ENCODE measurements around the gene GBE1.

DNA sequence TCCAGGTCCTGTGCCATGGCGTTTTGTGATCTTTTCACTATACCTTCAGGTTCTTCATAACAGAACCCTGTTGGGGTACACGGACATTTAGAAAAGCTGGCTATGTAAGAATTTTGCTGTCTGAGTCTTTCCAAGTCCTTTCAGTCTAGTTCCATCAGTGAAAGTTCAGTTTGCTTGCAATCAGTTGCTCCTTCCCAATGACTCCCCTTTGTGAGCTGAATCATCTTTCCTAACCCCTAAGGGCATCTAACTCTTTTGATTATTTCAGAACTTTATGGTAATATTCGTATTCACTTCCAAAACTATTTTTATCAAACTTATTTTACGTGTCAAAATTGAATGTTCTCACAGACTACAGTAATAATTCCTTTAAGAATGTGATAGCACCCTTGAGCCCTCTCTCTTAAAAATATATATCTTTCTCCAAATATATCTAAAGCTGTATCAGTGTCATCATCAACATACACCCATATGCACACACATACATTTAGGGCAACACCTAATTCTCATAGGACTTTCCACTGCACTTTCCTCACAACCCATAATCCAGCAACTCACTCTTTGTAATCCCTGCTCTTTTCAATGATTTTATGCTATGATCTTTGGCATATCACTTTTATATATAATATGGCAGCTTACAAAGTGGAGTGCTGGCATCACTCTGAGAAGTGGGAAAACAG lies 263.7 kb downstream of the GBE1 start:
- TF ChIP-seq YY1 (IDR thresholded peaks at IDR 0.05; ENCODE audit: insufficient read depth, insufficient read length) = no peak
- no peak for TF ChIP-seq ZNF274 (IDR thresholded peaks at IDR 0.05; ENCODE audit: low read depth, low read length)
- TF ChIP-seq SUZ12 (IDR thresholded peaks at IDR 0.05; ENCODE audit: extremely low read depth, insufficient read depth, insufficient read length) = no peak
